Measurements from ENCODE around the gene SLX9.
A peak's percentile ranks its signal among the peaks of the same experiment; 100 is the strongest.
"Not testable (repeated sequence)": the region's sequence is repeated elsewhere in the genome, so short reads cannot be mapped to it uniquely, and the experiment has no call there.

The SLX9 gene

DNA sequence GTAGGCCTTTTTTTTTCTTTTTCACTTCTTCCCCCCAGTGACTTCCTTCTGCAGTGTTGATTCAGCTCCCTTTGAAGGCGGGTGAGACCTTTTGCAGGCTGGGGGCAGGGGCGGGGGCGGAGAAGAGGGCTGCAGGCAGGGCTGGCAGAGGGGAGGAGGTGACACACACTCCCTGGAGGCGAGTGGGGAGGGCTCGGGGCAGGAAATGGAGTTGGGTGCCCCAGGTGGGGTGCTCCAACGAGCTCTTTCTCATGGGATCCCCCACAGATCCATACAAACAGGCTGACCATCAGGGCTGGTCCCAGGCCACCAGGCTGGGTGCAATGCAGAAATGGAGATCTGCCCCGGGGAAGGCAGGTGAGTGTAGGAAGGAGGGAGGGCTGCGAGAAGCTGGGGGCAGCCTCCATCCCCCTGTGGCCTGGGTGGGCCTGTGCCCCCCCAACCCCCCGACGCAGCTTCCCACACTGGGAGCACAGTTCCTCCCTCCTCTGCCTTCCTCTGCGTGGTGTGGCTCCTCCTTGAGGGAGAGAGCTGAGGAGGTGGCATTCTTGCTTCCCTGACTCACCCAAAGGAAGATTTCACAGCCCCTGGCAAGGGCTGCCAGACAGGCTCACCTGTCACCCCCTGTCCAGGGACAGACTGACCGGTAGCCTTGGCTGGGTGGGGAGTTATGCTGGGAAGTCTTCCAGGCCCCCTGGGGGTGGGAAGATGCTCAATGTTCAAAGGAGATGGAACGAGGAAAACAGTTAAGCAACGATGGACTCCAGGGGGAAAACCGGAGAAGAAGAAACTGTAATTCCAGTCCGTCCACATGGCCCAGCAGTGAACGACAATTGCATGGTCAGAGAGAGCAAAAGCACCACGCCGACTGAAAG lies 12.0 kb upstream of the SLX9 start:
- TF ChIP-seq, protein P1, sequence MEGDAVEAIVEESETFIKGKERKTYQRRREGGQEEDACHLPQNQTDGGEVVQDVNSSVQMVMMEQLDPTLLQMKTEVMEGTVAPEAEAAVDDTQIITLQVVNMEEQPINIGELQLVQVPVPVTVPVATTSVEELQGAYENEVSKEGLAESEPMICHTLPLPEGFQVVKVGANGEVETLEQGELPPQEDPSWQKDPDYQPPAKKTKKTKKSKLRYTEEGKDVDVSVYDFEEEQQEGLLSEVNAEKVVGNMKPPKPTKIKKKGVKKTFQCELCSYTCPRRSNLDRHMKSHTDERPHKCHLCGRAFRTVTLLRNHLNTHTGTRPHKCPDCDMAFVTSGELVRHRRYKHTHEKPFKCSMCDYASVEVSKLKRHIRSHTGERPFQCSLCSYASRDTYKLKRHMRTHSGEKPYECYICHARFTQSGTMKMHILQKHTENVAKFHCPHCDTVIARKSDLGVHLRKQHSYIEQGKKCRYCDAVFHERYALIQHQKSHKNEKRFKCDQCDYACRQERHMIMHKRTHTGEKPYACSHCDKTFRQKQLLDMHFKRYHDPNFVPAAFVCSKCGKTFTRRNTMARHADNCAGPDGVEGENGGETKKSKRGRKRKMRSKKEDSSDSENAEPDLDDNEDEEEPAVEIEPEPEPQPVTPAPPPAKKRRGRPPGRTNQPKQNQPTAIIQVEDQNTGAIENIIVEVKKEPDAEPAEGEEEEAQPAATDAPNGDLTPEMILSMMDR (IDR thresholded peaks at IDR 0.05; ENCODE audit: low read depth, low read length), result peak; percentile 28
- peak; percentile 56 to 77 for DNase-seq (ENCODE audit: low read depth in 2 of 2)

DNA sequence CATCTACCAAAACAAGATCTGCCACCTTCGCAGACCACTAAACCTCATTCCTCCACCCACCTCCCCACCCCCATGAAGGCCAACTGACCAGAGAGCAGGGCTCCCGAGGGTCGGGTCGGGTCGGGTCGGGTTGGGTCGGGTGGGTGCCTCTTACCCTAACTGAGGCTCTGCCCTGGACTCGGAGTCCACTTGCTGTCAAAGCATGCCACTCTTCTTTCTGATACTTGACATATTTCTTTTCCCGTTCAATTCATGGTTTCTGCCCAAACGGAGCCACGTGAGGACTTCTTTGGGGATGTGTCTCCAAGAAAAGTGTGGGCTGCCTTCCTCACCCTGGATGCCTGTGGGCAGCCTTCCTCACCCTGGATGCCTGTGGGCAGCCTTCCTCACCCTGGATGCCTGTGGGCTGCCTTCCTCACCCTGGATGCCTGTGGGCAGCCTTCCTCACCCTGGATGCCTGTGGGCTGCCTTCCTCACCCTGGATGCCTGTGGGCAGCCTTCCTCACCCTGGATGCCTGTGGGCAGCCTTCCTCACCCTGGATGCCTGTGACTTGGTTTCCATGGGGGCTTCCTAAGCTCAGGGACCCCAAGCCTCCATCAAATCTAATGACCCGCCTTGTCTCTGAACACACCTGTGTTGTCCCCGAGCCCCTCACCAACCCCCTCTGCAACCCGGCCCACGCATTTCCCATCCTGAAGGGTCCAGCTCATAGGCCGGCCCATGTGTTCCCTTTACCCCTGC lies 11.2 kb upstream of the SLX9 start:
- not testable (repeated sequence) for H3K4me3 ChIP-seq (replicated peaks in 1 of 2; ENCODE audit: low read depth in 2 of 2, low read length in 2 of 2)
- DNase-seq (ENCODE audit: low read depth in 2 of 2), result peak; percentile 68 to 73

More for the DNA sequence above, 12.0 kb upstream of the SLX9 start:
- no peak overlapping the region for H3K4me3 ChIP-seq (replicated peaks in 1 of 2; ENCODE audit: low read depth in 2 of 2, low read length in 2 of 2)

DNA sequence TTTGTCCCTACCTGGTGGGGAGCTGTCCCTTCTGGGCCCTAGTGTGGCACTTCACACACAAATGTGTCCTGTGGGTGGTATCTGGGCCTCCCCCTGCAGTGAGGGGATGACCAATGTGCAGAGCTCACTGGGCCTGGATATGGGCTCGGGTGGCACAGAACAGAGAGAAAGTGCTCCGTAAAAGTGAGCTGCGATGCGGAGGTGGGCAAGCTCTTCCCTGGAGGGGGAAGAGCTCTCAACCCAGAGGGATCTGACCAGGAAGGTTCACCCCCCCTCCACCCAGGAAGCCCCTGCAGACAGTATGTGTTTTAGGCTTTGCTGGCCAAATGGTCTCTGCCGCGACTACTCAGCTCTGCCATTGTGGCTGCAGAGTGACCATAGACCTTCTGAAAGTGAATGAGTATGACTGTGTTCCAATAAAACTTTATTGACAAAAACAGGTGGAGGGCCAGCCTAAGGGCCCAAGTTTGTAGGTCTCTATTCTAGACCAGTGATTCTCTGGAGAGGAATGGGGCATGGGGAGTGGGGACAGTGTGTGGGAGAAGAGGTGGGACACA lies 10.5 kb upstream of the SLX9 start:
- TF ChIP-seq, protein P1 (IDR thresholded peaks at IDR 0.05; ENCODE audit: low read depth, low read length), result no peak
- H3K4me3 ChIP-seq (replicated peaks in 1 of 2; ENCODE audit: low read depth in 2 of 2, low read length in 2 of 2), result no peak overlapping the region
- no peak for DNase-seq (ENCODE audit: low read depth in 2 of 2)

DNA sequence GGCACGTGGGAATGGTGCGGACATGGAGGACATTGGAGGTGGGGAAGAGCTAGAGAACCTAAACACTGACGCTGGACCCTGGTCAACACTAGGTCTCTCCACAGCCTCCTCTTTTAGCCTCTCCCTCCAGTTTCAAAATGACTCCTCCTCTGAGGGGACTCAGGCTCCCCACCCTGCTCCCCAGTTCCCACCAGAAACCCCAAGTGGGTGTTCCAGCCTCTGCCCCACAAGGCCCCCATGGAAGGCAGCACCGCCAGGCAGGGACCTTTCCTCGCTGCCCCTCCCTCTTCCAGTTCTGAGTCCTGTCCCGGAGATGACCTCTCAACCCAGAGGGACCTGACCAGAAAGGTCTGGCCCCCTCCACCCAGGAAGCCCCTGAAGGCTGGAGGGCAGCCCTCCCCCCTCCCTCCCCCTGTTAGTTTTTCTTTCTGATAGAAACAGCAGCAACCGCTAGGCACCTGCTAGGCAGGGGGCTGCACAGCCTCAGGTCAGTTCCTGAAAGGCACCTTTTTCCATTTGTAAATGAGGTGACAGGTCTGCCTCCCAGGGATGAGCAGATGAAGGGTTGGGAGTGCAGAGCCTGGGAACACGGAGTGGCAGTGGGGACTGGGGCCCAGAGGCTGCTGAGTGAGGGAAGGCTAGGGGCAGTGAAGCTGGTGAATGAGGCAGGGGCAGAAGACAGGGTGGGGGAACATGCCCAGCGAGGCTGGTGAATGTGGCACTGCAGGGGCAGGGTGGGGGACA lies 9.9 kb upstream of the SLX9 start:
- DNase-seq (ENCODE audit: low read depth in 2 of 2), result no peak
- H3K4me3 ChIP-seq (replicated peaks in 1 of 2; ENCODE audit: low read depth in 2 of 2, low read length in 2 of 2), result no peak overlapping the region
- TF ChIP-seq, protein P1 (IDR thresholded peaks at IDR 0.05; ENCODE audit: low read depth, low read length), result no peak

DNA sequence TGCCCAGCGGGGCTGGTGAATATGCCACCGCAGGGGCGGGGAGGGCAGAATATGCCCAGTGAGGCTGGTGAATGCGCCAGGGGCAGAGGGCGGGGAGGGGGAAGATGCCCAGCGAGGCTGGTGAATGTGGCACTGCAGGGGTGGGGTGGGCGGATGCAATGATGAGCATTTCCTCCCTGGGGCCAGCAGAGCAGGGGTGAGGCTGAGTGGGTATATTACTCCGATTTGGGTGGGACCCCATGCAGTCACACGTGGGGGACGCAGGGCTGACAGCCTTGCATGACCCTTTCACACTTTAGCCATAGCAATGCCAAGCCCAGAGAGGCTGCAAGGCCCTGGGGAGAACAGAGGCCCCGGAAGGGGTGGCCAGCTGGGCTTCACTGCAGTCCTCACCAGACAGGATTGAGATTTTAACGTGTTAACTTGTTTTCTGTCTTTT lies 9.3 kb upstream of the SLX9 start:
- TF ChIP-seq, protein P1 (IDR thresholded peaks at IDR 0.05; ENCODE audit: low read depth, low read length), result no peak
- peak in 1 of 2 donors; percentile 49 for DNase-seq (ENCODE audit: low read depth in 2 of 2)
- no peak overlapping the region for H3K4me3 ChIP-seq (replicated peaks in 1 of 2; ENCODE audit: low read depth in 2 of 2, low read length in 2 of 2)

DNA sequence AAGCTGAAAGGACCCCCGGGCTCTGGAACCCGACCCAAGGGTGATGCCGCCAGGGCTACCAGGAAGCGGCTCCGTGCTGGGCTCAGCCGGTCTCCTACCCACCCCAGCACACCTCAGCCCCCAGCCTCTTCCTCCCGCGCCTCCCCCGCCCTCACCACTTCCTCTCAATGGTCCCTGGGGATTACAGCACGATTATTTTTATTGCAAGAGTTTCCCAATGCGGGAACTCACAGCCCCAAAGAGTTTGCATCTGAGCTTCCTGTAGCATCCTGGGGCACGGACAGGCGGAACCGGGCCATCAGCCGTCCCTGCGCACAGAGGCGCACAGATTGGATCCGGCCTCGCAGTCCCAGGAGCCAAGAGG lies 8.7 kb upstream of the SLX9 start:
- DNase-seq (ENCODE audit: low read depth in 2 of 2), result peak; percentile 72 to 85
- peak overlapping the region; percentile 29 to 47 for H3K4me3 ChIP-seq (replicated peaks in 1 of 2; ENCODE audit: low read depth in 2 of 2, low read length in 2 of 2)
- TF ChIP-seq, protein P1 (IDR thresholded peaks at IDR 0.05; ENCODE audit: low read depth, low read length), result no peak

Data from cardiac fibroblast (primary cell).